Measurements from ENCODE around the gene SLC25A25.

GRCh38 chr9:128102861-128103588, 35.0 kb downstream of the SLC25A25 start:
- no peak for TF ChIP-seq CTCF (IDR thresholded peaks at IDR 0.05)
- no peak for TF ChIP-seq EZH2 (IDR thresholded peaks at IDR 0.05)
